ENCODE results near the gene RETREG3. TPM values are rescaled to one million over a fixed set of nuclear protein-coding genes. Genes with fewer than 3 reads are reported as not detected.

The RETREG3 gene
- total RNA-seq, 1 donor: 80.3 TPM

GRCh38 chr17:42536372-42537155 is 72.6 kb downstream of the RETREG3 start:
- peak overlapping the region; percentile 72 for H3K4me3 ChIP-seq (ENCODE audit: low read depth, low read length)
- DNase-seq (ENCODE audit: low read depth): peak; percentile 88

GRCh38 chr17:42536048-42536371 is 73.2 kb downstream of the RETREG3 start, which contains the start of gene NAGLU:
Gene NAGLU, plus strand, starts transcription at chr17:42536241. Its CDS starts 32 bp downstream, at chr17:42536273.
- no peak for TF ChIP-seq CTCF (IDR thresholded peaks at IDR 0.05; ENCODE audit: insufficient read depth, low read depth, low read length)
- peak within 1 kb of the TSS; percentile 72 for H3K4me3 ChIP-seq (ENCODE audit: low read depth, low read length)
- peak; percentile 90 for DNase-seq (ENCODE audit: low read depth)

More at GRCh38 chr17:42536372-42537155, 72.6 kb downstream of the RETREG3 start:
- TF ChIP-seq CTCF (IDR thresholded peaks at IDR 0.05; ENCODE audit: insufficient read depth, low read depth, low read length): no peak

- peak overlapping the region; percentile 72 for H3K4me3 ChIP-seq (ENCODE audit: low read depth, low read length)
- DNase-seq (ENCODE audit: low read depth): no peak
- TF ChIP-seq CTCF (IDR thresholded peaks at IDR 0.05; ENCODE audit: insufficient read depth, low read depth, low read length): no peak
These were observed 73.8 kb downstream of the RETREG3 start for GRCh38 chr17:42535155-42536047.

GRCh38 chr17:42531455-42532354 is 77.5 kb downstream of the RETREG3 start:
- TF ChIP-seq CTCF (IDR thresholded peaks at IDR 0.05; ENCODE audit: insufficient read depth, low read depth, low read length): peak; percentile 41
- peak overlapping the region; percentile 51 for H3K4me3 ChIP-seq (ENCODE audit: low read depth, low read length)
- peak; percentile 83 for DNase-seq (ENCODE audit: low read depth)

- no peak for TF ChIP-seq CTCF (IDR thresholded peaks at IDR 0.05; ENCODE audit: insufficient read depth, low read depth, low read length)
- H3K4me3 ChIP-seq (ENCODE audit: low read depth, low read length): no peak overlapping the region
- DNase-seq (ENCODE audit: low read depth): peak; percentile 67
These were observed 78.2 kb downstream of the RETREG3 start for GRCh38 chr17:42530952-42531454.

Other genes starting within 250 kb of the RETREG3 start
- 113 and 180 TPM in 2 replicates for gene STAT3, start 220.9 kb downstream of the RETREG3 start, total RNA-seq
- gene CAVIN1, start 186.1 kb downstream of the RETREG3 start, total RNA-seq: 988 and 1,007 TPM in 2 replicates
- 66.4 and 82.5 TPM in 2 replicates for gene ATP6V0A1, start 150.5 kb downstream of the RETREG3 start, total RNA-seq
- 28.5 and 35.1 TPM in 2 replicates for gene NAGLU, start 73.1 kb downstream of the RETREG3 start, total RNA-seq
- gene HSD17B1, start 56.5 kb downstream of the RETREG3 start, total RNA-seq: 3.5 and 11.9 TPM in 2 replicates
- 18.0 and 22.0 TPM in 2 replicates for gene COASY, start 47.2 kb downstream of the RETREG3 start, total RNA-seq
- gene MLX, start 42.3 kb downstream of the RETREG3 start, total RNA-seq: 31.2 and 47.5 TPM in 2 replicates
- gene PSMC3IP, start 31.6 kb downstream of the RETREG3 start, total RNA-seq: 3.9 and 4.8 TPM in 2 replicates
- 36.1 and 52.2 TPM in 2 replicates for gene TUBG1, start 309 bp upstream of the RETREG3 start, total RNA-seq
- 11.7 and 13.2 TPM in 2 replicates for gene TUBG2, start 49.9 kb upstream of the RETREG3 start, total RNA-seq
- gene PLEKHH3, start 67.6 kb upstream of the RETREG3 start, total RNA-seq: 13.8 and 15.1 TPM in 2 replicates
- gene CCR10, start 72.5 kb upstream of the RETREG3 start, total RNA-seq: 4.5 and 6.5 TPM in 2 replicates
- 45.4 and 60.5 TPM in 2 replicates for gene CNTNAP1, start 73.2 kb upstream of the RETREG3 start, total RNA-seq
- gene EZH1, start 135.7 kb upstream of the RETREG3 start, total RNA-seq: 16.8 and 22.0 TPM in 2 replicates
- not detected in 2 replicates for gene RAMP2, start 151.9 kb upstream of the RETREG3 start, total RNA-seq
- 52.2 and 53.1 TPM in 2 replicates for gene VPS25, start 164.1 kb upstream of the RETREG3 start, total RNA-seq
- gene WNK4, start 171.2 kb upstream of the RETREG3 start, total RNA-seq: 1.3 and 3.9 TPM in 2 replicates
- gene COA3, start 189.3 kb upstream of the RETREG3 start, total RNA-seq: 52.2 and 66.4 TPM in 2 replicates
- 0.32 TPM in 1 of 2 replicates, not detected in the other for gene CNTD1, start 189.5 kb upstream of the RETREG3 start, total RNA-seq
- gene BECN1, start 214.9 kb upstream of the RETREG3 start, total RNA-seq: 70.2 and 90.2 TPM in 2 replicates
- gene PSME3, start 224.0 kb upstream of the RETREG3 start, total RNA-seq: 102 and 130 TPM in 2 replicates
- 0.43 and 0.64 TPM in 2 replicates for gene AOC2, start 235.2 kb upstream of the RETREG3 start, total RNA-seq
- gene AOC3, start 241.8 kb upstream of the RETREG3 start, total RNA-seq: under 0.01 and 0.32 TPM in 2 replicates